GM21390 (cell line): ENCODE results near the gene LRRN2.

ENCODE experiments used
- ATAC-seq: cut with Tn5 transposase; IDR thresholded peaks from one replicate; pipeline ENCODE4 v1.9.1; 2021; ENCODE audit not compliant: unreplicated experiment

LRRN2 gene

GRCh38 chr1:204602871-204603542 is 82.5 kb downstream of the LRRN2 start:
- no peak for ATAC-seq

GRCh38 chr1:204602111-204602579 is 83.4 kb downstream of the LRRN2 start:
- ATAC-seq = no peak

- no peak for ATAC-seq
These were observed 84.6 kb downstream of the LRRN2 start for GRCh38 chr1:204600968-204601367.

- no peak for ATAC-seq
These were observed 85.3 kb downstream of the LRRN2 start for GRCh38 chr1:204600203-204600602.

GRCh38 chr1:204599596-204599995 is 85.9 kb downstream of the LRRN2 start:
- no peak for ATAC-seq

- no peak for ATAC-seq
These were observed 86.4 kb downstream of the LRRN2 start for GRCh38 chr1:204599098-204599497.

GRCh38 chr1:204598319-204598969 is 87.1 kb downstream of the LRRN2 start:
- no peak for ATAC-seq

- ATAC-seq = no peak
These were observed 93.1 kb downstream of the LRRN2 start for GRCh38 chr1:204592246-204592948.

- no peak for ATAC-seq
These were observed 94.0 kb downstream of the LRRN2 start for GRCh38 chr1:204591473-204592090.

- ATAC-seq = no peak
These were observed 96.0 kb downstream of the LRRN2 start for GRCh38 chr1:204589409-204590038.

GRCh38 chr1:204588826-204589225 is 96.7 kb downstream of the LRRN2 start:
- ATAC-seq = no peak

GRCh38 chr1:204587621-204588020 is 97.9 kb downstream of the LRRN2 start:
- no peak for ATAC-seq

- ATAC-seq = no peak
These were observed 100.7 kb downstream of the LRRN2 start for GRCh38 chr1:204584699-204585372.

GRCh38 chr1:204583909-204584632 is 101.5 kb downstream of the LRRN2 start:
- ATAC-seq = no peak

- ATAC-seq = no peak
These were observed 103.8 kb downstream of the LRRN2 start for GRCh38 chr1:204581759-204582158.

- ATAC-seq = no peak
These were observed 104.7 kb downstream of the LRRN2 start for GRCh38 chr1:204580862-204581261.

GRCh38 chr1:204579681-204580080 is 105.9 kb downstream of the LRRN2 start:
- no peak for ATAC-seq

- peak; percentile 77 for ATAC-seq
These were observed 106.5 kb downstream of the LRRN2 start for GRCh38 chr1:204578867-204579664.
